Dedifferentiated amniotic fluid mesenchymal stem cell (primary cell): ENCODE data around the gene PMM2.

Experiments used
- DNase-seq: peaks from one replicate; pipeline ENCODE4 v3.0.0-alpha.2; 2016; ENCODE audit errors: extremely low spot score

PMM2 gene

GRCh38 chr16:8850279-8850885 is 52.7 kb downstream of the PMM2 start:
- DNase-seq = no peak

DNA sequence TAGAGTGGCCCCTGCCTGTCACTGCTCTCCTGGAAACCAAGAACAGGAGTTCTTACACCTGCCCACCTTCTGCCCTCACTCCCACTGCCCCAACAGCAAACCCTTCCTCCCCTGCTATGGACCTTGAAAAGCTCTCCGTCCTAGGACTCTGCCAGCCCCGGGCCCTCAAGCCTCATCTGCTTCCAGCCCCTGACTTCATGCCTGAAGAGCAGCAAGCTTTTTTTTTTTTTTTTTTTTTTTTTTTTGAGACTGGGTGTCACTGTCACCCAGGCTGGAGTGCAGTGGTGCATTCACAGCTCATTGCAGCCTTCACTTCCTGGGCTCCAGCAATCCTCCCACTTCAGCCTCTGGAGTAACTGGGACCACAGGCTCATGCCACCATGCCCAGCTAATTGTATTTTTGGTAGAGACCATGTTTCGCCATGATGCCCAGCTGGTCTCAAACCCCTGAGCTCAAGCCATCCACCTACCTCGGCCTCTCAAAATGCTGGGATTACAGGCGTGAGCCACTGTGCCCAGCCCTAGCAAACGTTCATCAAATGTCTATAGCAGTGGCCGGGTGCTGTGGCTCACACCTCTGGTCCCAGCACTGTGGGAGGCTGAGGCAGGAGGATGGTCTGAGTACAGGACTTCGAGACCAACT is 54.2 kb downstream of the PMM2 start:
- DNase-seq = no peak

DNA sequence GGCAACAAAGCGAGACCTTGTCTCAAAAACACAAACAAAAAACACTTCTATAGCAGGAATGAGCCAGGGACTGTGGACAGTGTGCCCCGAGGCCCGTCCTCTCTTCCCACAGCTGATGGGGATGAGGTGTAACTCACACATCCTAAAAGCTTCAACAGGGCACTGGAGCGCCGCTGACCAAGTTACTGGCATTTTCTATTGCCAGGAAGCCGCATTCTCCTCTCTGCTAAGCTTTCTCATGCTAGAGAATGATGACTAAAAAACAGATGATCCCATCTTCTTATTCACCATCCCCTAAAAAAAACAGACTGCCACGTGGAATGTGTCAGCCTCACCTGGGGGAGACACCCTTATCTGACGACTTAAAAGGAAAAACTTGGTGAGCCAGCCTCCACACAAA is 54.9 kb downstream of the PMM2 start:
- DNase-seq = peak; percentile 0

DNA sequence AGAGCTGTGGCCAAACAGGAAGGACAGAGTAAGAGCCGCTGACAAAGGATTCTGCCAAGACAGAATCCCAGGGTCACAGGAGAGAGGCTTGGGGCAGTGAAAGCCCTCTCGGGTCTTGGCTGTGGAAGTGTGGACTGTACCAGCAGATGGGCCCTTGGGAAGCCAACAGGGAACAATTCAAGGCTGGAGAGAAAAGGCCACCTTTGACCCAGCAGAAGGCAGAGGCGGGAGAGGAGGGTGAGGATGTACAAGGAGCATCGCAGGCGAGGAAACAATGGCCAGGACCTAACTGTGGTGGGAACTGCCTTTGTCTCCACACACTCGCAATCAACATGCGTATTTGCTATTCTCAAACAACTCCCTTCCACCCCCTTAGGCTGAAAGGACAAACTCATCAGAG is 55.5 kb downstream of the PMM2 start:
- DNase-seq = no peak

- DNase-seq = peak; percentile 8
Measured at GRCh38 chr16:8853611-8854010, 56.0 kb downstream of the PMM2 start.

GRCh38 chr16:8854298-8854948 is 56.8 kb downstream of the PMM2 start:
- DNase-seq = peak; percentile 9

GRCh38 chr16:8855051-8855786 is 57.6 kb downstream of the PMM2 start:
- peak; percentile 12 for DNase-seq

DNA sequence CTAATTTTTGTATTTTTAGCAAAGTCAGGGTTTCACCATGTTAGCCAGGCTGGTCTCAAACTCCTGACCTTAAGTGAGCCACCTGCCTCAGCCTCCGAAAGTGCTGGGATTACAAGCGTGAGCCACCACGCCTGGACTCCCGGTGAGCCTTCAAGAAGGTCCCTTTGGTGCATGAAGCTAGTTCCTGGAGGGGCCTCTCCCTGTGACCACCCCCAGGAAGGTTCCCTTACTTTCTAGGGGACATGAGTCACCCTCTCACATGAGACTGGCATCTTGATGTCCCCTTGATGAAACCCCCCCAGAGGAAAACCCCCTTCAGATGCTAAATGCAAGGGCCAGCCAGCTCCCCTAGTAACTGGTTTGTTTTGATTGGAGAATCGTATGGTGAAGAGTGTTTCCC is 58.3 kb downstream of the PMM2 start:
- no peak for DNase-seq

GRCh38 chr16:8858994-8859912 is 61.6 kb downstream of the PMM2 start:
- DNase-seq = peak; percentile 9

DNA sequence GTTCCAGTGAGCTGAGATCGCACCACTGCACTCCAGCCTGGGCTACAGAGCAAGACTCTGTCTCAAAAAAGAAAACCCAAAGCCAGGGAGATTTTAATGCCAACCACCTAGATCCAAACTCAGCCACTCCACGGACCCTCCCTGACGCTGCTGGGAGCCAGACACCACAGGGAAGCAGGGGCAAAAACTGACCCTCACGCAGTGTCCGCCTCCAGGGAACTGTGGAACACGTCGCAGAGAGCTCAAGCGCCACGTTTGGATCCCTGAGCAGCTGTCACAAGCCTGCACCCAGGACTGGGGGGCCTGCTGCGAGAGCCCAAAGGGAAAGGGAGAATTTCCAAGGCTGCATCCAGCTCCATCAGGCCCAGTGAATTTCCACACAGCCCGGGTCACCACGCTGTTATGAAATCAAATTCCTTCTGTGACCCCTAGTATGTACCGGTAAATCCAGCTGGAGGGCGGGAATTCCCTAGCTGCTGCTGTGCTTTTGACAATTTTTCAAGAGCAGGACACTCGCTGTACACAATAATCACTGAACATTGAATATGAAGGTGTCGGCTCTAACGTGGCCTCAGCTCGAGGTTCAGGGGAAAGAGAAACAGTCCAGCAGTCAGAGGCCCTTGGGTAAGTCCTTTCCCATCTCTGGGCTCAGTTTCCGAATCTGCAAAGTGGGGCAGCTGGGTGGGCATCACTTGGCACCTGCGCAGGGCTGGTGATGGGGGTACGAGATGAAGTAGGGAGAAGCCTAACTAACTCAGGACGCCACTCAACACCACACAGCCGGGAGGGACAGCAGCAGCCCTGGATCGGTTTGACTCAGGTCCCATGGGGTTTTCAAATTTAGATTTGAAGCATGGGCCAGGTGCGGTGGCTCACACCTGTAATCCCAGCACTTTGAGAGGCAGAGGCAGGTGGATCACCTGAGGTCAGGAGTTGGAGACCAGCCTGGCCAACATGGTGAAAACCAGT is 62.6 kb downstream of the PMM2 start:
- DNase-seq = peak; percentile 9

DNA sequence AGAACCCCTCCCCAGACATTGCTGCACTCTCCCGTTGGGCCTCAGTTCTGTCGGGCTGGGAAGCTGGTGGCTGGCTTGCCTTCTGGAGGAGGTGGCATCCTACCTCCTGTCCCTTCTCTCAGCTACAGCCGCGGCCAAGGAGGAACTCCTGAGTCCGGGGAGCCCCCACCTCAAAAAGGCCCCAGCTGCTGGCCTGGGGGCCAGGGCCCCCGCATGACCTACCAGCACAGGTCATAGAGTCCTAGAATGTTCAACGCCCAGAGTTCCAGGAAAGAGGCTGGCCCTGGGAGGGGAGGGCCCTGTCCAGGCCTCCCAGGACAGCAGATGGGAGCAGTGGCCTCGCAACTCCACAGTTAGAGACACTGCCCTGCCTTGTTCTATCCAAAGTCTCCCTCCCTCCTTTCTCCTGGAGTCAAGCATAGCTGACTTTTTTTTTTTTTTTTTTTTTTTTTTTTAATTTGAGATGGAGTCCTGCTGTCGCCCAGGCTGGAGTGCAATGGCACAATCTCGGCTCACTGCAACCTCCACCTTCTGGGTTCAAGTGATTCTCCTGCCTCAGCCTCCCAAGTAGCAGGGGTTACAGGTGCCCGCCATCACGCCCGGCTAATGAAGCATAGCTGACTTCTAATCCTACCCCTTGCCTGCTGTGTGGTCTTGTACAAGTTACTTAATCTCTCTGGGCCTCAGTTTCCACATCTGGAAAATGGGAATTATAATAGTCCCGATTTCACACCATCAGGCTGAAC is 64.1 kb downstream of the PMM2 start:
- peak; percentile 9 for DNase-seq

DNA sequence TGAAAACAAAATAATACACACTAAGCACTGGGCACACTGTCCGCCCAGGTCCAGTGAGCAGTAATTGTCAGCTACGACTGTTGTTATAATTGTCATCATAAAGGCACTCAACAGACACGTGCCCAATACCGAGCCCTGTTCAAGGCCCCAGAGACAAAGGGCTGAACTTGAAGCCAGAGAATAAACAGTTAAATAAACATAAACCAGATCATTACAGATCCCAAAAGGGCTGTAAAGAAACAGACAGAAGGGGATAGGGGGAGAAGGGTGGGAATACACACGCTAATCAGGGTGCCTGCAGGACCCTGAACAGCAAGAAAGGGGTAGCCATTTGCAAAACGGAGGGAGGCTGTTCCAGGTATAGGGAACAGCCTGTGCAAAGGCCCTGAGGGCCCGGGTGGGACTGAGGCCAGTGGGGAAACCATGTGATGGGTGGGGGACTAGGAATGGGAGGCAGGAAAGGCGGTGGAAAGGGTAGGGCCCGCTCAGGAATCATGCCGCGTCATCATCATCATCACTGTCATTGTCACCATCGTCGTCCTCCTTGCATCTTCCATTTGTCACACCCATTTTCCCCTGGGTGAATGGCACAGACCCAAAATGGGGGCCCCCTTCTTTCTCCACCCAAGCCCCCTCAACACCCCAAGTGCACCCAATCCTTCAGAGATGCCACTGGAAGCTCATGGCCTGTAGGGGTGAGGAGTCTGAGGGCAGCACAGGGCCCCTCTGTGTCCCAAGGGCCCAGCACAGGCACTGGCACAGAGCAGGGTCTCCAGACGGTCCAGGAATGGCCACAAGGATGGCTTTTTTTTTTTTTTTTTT is 64.9 kb downstream of the PMM2 start:
- DNase-seq = peak; percentile 12

GRCh38 chr16:8863594-8864424 is 66.2 kb downstream of the PMM2 start:
- DNase-seq = no peak

GRCh38 chr16:8864480-8865110 is 67.0 kb downstream of the PMM2 start:
- DNase-seq = no peak

DNA sequence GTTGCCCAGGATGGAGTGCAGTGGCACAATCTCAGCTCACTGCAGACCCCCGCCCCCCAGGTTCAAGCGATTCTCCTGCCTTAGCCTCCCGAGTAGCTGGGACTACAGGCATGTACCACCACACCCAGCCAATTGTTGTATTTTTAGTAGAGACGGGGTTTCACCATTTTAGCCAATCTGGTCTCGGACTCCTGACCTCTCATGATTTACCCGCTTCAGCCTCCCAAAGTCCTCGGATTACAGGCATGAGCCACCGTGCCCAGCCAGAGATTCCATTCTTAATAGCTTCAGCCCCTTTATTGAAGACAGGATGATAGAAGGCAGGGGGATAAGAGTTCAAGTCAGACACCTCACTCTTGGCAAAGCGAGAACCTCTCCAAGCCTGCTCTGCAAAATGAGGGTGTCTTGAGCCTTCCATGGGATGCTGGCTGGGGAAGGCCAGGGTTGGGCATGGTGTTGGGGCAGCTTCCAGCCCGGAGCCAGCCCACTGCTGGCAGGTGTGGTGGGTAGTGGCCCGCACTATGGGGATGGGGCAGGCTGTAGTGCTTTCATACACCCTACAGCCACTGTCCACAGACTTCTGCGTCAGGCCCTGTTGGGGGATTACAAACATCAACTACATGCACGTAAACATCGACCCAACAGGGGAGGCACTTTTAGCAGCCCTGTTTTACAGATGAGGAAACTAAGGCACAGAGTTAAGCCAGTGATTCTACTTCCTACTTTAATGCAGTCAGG is 67.7 kb downstream of the PMM2 start:
- DNase-seq = no peak

- no peak for DNase-seq
Measured at GRCh38 chr16:8866118-8866883, 68.7 kb downstream of the PMM2 start.
